MM.1S (cell line): ENCODE data around the gene HPF1.

Experiments used
- EZH2 ChIP-seq: fragments of 300-600 bp; sonication (generic); optimal IDR thresholded peaks from 2 replicates; pipeline ENCODE3; 2017; ENCODE audit warnings: low read depth, mild to moderate bottlenecking, antibody characterized with exemption, low read length, mixed read lengths
- EZH2phosphoT487 ChIP-seq: fragments of 300-600 bp; sonication (generic); IDR thresholded peaks from 2 replicates; pipeline ENCODE4 v1.6.1; 2018; ENCODE audit warnings: antibody characterized with exemption, low read length
- TF ChIP-seq, protein P1 (sequence below): fragments of 300-600 bp; sonication (generic); IDR thresholded peaks from 2 replicates; pipeline ENCODE4 v1.5.1; 2016; ENCODE audit warnings: antibody characterized with exemption, low read length, mixed read lengths

DNA sequence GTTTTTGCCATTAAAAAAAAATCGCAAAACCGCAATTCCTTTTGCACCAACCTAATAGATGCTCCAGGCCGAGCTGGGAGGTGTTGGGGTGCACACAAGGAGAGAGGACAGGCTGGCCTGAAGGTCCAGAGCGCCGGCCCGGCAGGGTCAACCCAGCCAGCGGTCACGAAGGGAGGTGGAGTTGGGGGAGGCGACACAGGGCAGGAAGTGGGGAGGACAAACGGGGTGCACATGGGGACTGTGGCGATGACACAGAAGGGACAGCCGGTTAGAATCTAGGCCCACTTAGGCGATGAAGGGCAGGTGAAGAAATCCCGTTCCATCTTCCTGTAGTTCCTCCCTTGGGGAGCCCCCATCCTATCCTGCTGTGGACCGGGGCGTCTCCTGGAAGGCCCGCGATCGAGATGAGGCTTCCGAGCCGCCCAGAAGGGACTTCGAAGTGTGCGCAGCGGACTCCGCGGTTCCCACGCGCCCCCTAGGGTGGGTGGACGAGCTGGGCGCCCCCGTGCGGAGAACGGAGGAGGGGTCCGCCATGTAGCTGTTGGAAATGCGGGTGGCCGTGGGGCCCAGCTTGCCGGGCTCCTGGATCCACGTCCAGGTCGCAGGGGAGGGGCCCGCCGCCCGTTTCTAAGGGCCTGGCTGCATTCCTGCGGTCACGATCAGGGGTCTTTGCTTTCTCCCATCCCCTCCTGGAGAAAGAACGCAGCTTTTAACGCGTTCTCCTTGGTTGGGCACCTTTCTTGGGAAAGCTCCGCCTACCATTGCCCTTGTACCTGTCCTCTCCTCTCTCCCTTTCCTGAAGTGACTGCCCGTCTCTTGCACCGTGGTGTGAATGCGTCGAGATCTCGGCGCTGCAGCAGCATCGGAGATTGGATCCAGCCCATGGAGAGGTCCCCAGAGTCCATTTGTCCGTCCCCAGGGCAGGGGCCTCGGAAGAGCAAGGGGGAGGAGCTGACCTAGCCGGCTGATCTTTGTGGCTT is 17.0 kb upstream of the HPF1 start:
- TF ChIP-seq, protein P1, sequence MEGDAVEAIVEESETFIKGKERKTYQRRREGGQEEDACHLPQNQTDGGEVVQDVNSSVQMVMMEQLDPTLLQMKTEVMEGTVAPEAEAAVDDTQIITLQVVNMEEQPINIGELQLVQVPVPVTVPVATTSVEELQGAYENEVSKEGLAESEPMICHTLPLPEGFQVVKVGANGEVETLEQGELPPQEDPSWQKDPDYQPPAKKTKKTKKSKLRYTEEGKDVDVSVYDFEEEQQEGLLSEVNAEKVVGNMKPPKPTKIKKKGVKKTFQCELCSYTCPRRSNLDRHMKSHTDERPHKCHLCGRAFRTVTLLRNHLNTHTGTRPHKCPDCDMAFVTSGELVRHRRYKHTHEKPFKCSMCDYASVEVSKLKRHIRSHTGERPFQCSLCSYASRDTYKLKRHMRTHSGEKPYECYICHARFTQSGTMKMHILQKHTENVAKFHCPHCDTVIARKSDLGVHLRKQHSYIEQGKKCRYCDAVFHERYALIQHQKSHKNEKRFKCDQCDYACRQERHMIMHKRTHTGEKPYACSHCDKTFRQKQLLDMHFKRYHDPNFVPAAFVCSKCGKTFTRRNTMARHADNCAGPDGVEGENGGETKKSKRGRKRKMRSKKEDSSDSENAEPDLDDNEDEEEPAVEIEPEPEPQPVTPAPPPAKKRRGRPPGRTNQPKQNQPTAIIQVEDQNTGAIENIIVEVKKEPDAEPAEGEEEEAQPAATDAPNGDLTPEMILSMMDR, result no peak
- no peak for TF ChIP-seq EZH2phosphoT487
- no peak for TF ChIP-seq EZH2
